ENCODE results near the gene STPG4. TPM values are rescaled to one million over a fixed set of nuclear protein-coding genes. Genes with fewer than 3 reads are reported as not detected.

Gene STPG4
- polyA plus RNA-seq, 3 donors, result 0.20 to 0.24 TPM; not detected in 1

DNA sequence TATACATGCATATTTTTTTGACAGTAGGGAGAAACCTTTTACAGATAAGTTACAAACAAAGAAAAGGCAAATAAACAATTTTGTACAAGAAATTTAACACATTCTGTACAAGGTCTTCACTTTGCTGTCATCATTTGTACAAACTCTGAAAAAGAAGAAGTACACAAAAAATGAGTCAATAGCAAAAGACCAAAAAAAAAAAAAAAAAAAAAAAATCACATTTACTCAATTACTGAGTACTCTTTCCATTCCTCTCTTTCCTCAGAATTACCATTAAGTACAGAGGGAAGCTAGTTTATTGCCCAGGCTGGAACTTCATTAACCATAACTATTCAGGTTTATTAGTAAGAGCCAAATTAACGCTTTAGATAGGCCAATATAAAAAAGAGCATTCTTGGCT is 5.6 kb upstream of the STPG4 start:
- Histone ChIP-seq H4K20me1 (ENCODE audit: insufficient read depth, low read length) (peaks cover 81% of the 10 kb centered on the region), H3K4me3 (replicated peaks in 1 of 3; ENCODE audit: low read depth in 2 of 3, low read length in 3 of 3) (no peak overlapping the region), H3K79me2 (ENCODE audit: insufficient read depth, low read length) (peaks cover 50% of the 10 kb centered on the region), H3K27ac (ENCODE audit: low read depth in 1 of 2, low read length in 2 of 2) (peak overlapping the region in 1 of 2 donors; percentile 63), H3K27me3 (ENCODE audit: control insufficient read depth in 2 of 2, insufficient read depth in 2 of 2, low read length in 2 of 2) (no peaks in the 10 kb centered on the region), H3K9ac (ENCODE audit: insufficient read depth, low read length, poor library complexity, severe bottlenecking) (no peak overlapping the region), H3K9me3 (replicated peaks in 1 of 2; ENCODE audit: control insufficient read depth in 1 of 2, insufficient read depth in 1 of 2, low read length in 2 of 2) (no peaks in the 10 kb centered on the region), H2AFZ (ENCODE audit: insufficient read depth, low read depth, low read length, poor library complexity, severe bottlenecking) (no peak overlapping the region), H3K36me3 (replicated peaks in 1 of 2; ENCODE audit: control insufficient read depth in 1 of 2, insufficient read depth in 2 of 2, low read length in 2 of 2) (peaks cover 62 to 97% of the 10 kb centered on the region in 2 donors), H3K4me1 (ENCODE audit: control insufficient read depth in 1 of 2, insufficient read depth in 2 of 2, low read length in 2 of 2) (peaks cover 0 to 6% of the 10 kb centered on the region in 2 donors), H3K4me2 (replicated peaks; ENCODE audit: extremely low read depth, low read length, poor library complexity, severe bottlenecking) (no peak overlapping the region)
- DNase-seq, result peak in 1 of 3 donors; percentile 14
- no peaks in the 10 kb centered on the region for H3K27me3 Mint-ChIP-seq (ENCODE audit: low read depth in 3 of 3)
- WGBS (ENCODE audit: insufficient coverage), result no CpG with 5 or more reads among the region's 1 CpG
- H3K4me3 Mint-ChIP-seq, result no peak overlapping the region
- no peaks in the 10 kb centered on the region for H3K9me3 Mint-ChIP-seq
- TF ChIP-seq, protein P1, sequence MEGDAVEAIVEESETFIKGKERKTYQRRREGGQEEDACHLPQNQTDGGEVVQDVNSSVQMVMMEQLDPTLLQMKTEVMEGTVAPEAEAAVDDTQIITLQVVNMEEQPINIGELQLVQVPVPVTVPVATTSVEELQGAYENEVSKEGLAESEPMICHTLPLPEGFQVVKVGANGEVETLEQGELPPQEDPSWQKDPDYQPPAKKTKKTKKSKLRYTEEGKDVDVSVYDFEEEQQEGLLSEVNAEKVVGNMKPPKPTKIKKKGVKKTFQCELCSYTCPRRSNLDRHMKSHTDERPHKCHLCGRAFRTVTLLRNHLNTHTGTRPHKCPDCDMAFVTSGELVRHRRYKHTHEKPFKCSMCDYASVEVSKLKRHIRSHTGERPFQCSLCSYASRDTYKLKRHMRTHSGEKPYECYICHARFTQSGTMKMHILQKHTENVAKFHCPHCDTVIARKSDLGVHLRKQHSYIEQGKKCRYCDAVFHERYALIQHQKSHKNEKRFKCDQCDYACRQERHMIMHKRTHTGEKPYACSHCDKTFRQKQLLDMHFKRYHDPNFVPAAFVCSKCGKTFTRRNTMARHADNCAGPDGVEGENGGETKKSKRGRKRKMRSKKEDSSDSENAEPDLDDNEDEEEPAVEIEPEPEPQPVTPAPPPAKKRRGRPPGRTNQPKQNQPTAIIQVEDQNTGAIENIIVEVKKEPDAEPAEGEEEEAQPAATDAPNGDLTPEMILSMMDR (IDR thresholded peaks at IDR 0.05), result no peak
- H3K4me1 Mint-ChIP-seq, result peaks cover 26% of the 10 kb centered on the region
- H3K36me3 Mint-ChIP-seq, result peaks cover 78 to 96% of the 10 kb centered on the region in 2 donors
- intact Hi-C loops (cut with micrococcal nuclease), result no loop called here
- H3K27ac Mint-ChIP-seq, result peak overlapping the region in 4 of 7 donors; percentile 10 to 67 (median 47)

DNA sequence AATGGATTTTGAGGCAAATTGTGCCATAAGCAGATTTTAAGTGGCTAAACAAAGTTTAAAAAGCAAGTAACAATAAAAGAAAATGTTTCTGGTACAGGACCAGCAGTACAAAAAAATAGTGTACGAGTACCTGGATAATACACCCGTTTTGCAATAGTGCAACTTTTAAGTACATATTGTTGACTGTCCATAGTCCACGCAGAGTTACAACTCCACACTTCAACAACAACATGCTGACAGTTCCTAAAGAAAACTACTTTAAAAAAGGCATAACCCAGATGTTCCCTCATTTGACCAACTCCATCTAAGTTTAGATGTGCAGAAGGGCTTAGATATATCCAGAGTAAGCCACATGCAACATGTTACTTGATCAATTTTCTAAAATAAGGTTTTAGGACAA is 5.1 kb upstream of the STPG4 start:
- H3K79me2 ChIP-seq (ENCODE audit: insufficient read depth, low read length), result peaks cover 45% of the 10 kb centered on the region
- H3K36me3 Mint-ChIP-seq, result peaks cover 77 to 96% of the 10 kb centered on the region in 2 donors
- no peaks in the 10 kb centered on the region for H3K9me3 ChIP-seq (replicated peaks in 1 of 2; ENCODE audit: control insufficient read depth in 1 of 2, insufficient read depth in 1 of 2, low read length in 2 of 2)
- H3K4me1 Mint-ChIP-seq, result peaks cover 23% of the 10 kb centered on the region
- no peak overlapping the region for H3K4me3 ChIP-seq (replicated peaks in 1 of 3; ENCODE audit: low read depth in 2 of 3, low read length in 3 of 3)
- H3K4me1 ChIP-seq (ENCODE audit: control insufficient read depth in 1 of 2, insufficient read depth in 2 of 2, low read length in 2 of 2), result peaks cover 0 to 6% of the 10 kb centered on the region in 2 donors
- peak overlapping the region in 1 of 2 donors; percentile 55 for H3K27ac ChIP-seq (ENCODE audit: low read depth in 1 of 2, low read length in 2 of 2)
- H2AFZ ChIP-seq (ENCODE audit: insufficient read depth, low read depth, low read length, poor library complexity, severe bottlenecking), result no peak overlapping the region
- DNase-seq, result no peak
- no peak overlapping the region for H3K27ac Mint-ChIP-seq
- no CpG with 5 or more reads among the region's 3 CpGs for WGBS (ENCODE audit: insufficient coverage)
- intact Hi-C loops (cut with micrococcal nuclease), result no loop called here
- no peaks in the 10 kb centered on the region for H3K27me3 Mint-ChIP-seq (ENCODE audit: low read depth in 3 of 3)
- no peaks in the 10 kb centered on the region for H3K27me3 ChIP-seq (ENCODE audit: control insufficient read depth in 2 of 2, insufficient read depth in 2 of 2, low read length in 2 of 2)
- peaks cover 77% of the 10 kb centered on the region for H4K20me1 ChIP-seq (ENCODE audit: insufficient read depth, low read length)
- peaks cover 67 to 97% of the 10 kb centered on the region in 2 donors for H3K36me3 ChIP-seq (replicated peaks in 1 of 2; ENCODE audit: control insufficient read depth in 1 of 2, insufficient read depth in 2 of 2, low read length in 2 of 2)
- no peak overlapping the region for H3K9ac ChIP-seq (ENCODE audit: insufficient read depth, low read length, poor library complexity, severe bottlenecking)
- H3K4me3 Mint-ChIP-seq, result no peak overlapping the region
- no peak overlapping the region for H3K4me2 ChIP-seq (replicated peaks; ENCODE audit: extremely low read depth, low read length, poor library complexity, severe bottlenecking)
- TF ChIP-seq, protein P1 (IDR thresholded peaks at IDR 0.05), result no peak
- no peaks in the 10 kb centered on the region for H3K9me3 Mint-ChIP-seq

All from CD14-positive monocyte (primary cell).